HG02852 (cell line): ENCODE data around the gene CTSS.

Source experiments
- ATAC-seq: cut with Tn5 transposase; IDR thresholded peaks from one replicate; pipeline ENCODE4 v1.9.1; 2021; ENCODE audit warnings: mild to moderate bottlenecking, moderate library complexity; ENCODE audit not compliant: unreplicated experiment

The CTSS gene

GRCh38 chr1:150706091-150706490 is 59.5 kb downstream of the CTSS start:
- no peak for ATAC-seq

- ATAC-seq = no peak
These were observed 62.2 kb downstream of the CTSS start for GRCh38 chr1:150703427-150703826.

GRCh38 chr1:150696995-150697927 is 68.3 kb downstream of the CTSS start, which contains the start of gene GOLPH3L:
GOLPH3L (minus strand) TSS chr1:150697154; CDS start chr1:150694838, 2,316 bp downstream.
- peak; percentile 99 for ATAC-seq

GRCh38 chr1:150696590-150696989 is 69.0 kb downstream of the CTSS start:
- ATAC-seq = no peak

- ATAC-seq = no peak
These were observed 69.4 kb downstream of the CTSS start for GRCh38 chr1:150696162-150696561.

GRCh38 chr1:150695561-150695960 is 70.0 kb downstream of the CTSS start:
- no peak for ATAC-seq

- no peak for ATAC-seq
These were observed 72.9 kb downstream of the CTSS start for GRCh38 chr1:150692720-150693119.

GRCh38 chr1:150688763-150689162 is 76.8 kb downstream of the CTSS start:
- no peak for ATAC-seq

- no peak for ATAC-seq
These were observed 79.3 kb downstream of the CTSS start for GRCh38 chr1:150686275-150686674.

- ATAC-seq = no peak
These were observed 81.7 kb downstream of the CTSS start for GRCh38 chr1:150683914-150684313.
